HG02610 (cell line): ENCODE data around the gene SNAP25.

Experiments used
- ATAC-seq: cut with Tn5 transposase; IDR thresholded peaks from one replicate; pipeline ENCODE4 v1.9.1; 2021; ENCODE audit warnings: mild to moderate bottlenecking, moderate library complexity; ENCODE audit not compliant: unreplicated experiment

SNAP25 gene

DNA sequence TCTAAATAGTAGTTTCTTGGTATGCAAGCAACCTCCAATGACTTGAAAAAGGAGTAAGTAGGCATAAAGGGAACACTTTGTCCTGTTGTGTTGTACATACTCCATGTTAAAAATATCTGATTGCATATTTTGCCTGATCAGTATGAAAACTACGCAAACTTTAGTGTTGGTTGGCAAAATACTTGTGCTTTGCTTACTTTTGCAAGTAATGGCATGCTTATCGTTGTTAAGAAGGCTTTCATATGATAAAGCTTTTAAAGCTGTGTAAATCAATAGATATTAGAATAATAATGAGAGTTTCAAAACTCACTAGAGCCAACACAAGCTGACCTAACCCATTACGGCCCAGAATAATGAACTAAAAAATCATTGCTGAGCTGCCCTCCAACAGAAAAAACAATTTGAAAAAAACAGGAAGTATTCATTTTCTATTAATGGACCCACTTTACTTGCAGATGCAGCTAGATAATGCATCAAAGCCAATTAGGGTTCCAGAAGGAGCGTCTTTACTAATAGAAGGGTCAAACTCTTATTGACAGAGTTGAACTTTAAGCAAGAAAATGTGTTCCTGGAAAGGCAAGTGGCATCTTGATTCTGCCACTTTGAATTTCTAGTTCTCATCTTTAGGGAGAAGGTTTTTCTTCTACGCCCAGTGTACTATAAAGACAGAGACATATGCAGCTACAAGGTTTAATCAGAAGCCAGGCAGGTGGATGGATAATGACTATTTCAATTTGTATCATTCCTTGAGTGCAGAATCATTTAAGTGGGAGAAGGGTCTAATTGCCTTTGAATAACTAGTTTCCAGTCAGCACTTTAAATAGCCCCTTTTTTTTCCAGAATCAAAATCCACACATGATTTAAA lies 82.2 kb downstream of the SNAP25 start:
- ATAC-seq = no peak

DNA sequence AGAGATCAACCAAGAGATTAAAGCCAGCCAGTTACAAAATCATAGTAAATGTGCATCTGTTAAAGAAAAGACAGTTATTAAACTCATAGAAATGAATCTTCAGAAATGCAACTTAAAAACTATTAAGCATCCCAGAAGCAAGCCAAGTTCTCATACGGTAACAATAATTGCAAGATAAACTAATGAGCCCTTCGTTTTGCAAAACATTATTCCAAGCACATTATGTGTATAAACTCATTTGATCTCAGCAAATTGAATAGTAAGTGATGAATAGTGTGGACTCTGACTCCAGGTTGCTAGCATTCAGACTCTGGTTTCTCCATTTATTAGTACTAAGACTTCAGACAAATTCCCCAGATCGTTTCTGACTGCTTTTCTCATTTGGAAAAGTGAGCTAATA lies 85.2 kb downstream of the SNAP25 start:
- no peak for ATAC-seq

DNA sequence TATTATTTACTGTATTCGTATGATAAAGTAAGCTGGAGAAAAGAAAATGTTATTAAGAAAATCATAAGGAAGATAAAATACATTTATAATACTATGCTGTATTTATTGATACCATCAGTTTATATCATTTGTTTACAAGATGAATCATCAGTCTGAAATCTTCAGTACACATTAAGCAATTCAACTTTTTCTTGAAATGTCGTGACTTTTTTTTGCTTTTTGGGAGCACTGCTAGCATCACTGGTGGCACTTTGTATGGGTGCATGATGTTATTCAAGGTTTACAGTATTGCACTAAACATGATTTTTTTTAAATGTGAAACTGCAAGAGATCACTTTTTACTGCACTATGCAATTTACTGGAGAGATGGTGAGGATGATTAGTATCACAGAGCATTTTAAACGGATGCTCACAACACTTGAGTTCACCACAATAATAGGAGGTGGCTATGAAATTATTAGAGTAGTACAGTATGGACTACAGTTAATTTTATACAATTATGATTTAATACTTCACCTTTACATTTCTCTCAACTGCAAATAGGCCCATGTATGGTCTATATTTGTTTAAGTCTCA lies 85.9 kb downstream of the SNAP25 start:
- ATAC-seq = no peak

DNA sequence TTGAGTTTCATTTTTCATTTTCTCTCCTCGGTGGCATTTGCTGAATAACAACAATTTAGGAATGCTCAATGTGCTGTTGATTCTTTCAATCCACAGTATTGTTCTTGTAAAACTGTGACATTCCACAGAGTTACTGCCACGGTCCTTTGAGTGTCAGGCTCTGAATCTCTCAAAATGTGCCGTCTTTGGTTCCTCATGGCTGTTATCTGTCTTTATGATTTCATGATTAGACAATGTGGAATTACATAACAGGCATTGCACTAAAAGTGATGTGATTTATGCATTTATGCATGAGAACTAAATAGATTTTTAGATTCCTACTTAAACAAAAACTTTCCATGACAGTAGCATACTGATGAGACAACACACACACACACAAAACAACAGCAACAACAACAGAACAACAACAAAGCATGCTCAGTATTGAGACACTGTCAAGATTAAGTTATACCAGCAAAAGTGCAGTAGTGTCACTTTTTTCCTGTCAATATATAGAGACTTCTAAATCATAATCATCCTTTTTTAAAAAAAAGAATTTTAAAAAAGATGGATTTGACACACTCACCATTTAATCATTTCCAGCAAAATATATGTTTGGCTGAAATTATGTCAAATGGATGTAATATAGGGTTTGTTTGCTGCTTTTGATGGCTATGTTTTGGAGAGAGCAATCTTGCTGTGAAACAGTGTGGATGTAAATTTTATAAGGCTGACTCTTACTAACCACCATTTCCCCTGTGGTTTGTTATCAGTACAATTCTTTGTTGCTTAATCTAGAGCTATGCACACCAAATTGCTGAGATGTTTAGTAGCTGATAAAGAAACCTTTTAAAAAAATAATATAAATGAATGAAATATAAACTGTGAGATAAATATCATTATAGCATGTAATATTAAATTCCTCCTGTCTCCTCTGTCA lies 88.1 kb downstream of the SNAP25 start:
- ATAC-seq = no peak

DNA sequence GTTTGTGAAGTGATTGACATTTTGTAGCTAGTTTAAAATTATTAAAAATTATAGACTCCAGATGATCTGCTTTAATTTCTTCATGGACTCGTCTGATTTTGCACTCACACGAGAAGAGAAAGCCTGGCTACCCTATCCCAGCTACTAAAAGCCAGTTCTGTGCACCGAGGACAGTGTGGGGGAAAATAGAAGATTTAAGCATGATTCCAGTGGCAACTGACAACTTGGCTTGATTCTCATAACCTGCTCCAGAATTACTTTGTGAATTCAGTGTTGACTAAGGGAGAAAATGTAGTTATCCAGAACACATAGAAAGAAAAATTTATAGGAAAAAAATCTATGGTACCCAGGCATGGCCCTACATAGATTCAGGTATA lies 88.7 kb downstream of the SNAP25 start:
- ATAC-seq = no peak

DNA sequence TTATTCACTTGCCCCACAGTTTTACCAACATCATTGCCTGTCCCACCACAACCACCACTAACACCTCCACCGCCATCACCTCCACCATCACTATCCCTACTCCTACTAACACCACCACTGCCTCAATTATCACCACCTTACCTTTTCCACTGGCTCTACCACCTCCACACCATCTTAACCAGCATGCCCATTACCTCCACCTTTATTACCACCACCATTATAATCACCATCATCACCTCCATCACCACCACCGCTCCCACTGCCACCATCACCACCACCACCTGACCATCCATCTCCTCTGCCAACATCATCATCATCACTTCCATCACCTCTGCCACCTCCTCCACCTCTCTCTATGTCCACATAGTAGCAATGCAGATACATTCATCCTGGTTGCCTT lies 90.0 kb downstream of the SNAP25 start:
- no peak for ATAC-seq

DNA sequence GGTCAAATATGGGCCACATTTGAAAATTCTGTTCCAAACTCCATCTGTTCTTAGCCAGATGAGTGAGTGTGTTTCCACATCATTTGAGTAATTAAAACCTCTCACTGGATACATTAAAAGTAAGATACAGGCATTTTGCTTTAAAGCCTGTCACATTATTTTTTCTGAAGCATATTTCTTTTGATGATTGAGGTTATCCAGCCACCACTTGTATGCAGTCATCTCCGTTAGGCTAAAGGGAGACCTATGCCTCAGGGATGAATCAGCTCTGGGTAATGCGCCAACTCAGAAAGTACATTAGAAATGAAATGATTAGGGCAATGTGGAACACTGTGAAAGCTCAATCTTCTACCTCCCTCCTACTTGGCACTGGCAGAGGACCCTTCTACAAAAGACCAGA lies 90.7 kb downstream of the SNAP25 start:
- ATAC-seq = no peak

DNA sequence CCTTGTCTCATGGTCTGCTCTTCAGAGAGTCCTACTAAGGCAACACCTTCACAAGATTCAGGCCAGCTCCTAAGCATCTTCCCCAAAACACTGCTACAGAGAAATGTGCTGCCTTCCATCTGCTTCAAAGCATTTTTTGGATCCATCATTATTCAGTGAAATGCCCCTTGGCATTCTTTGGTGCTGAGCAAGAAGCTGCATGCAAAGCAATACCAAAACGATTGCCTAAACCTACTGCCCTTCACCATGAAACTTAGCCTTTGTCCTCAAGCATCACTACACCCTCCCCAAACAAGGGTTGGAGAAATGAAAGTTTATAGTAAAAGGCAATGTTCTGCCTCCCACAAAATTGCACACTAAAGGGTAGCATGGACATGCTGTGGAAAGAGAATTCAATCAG lies 93.5 kb downstream of the SNAP25 start:
- no peak for ATAC-seq

DNA sequence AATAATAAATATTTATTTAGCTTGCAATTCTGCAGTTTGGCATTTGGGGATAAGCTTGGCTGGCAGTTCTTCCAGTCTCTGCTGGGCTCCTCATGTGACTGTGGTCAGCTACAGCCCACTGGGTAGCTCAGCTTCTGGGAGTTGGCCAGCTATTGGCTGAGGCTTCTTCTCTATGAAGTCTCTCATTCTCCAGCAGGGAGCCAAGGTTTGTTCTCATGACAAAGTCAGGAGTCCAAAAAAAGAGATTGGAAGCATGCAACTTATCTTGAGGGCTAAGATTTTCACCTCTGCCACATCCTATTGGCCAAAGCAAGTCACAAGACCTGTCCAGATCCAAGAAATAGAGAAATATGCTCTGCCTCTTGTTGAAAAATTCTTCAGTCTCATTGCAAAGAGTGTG lies 94.6 kb downstream of the SNAP25 start:
- ATAC-seq = no peak

DNA sequence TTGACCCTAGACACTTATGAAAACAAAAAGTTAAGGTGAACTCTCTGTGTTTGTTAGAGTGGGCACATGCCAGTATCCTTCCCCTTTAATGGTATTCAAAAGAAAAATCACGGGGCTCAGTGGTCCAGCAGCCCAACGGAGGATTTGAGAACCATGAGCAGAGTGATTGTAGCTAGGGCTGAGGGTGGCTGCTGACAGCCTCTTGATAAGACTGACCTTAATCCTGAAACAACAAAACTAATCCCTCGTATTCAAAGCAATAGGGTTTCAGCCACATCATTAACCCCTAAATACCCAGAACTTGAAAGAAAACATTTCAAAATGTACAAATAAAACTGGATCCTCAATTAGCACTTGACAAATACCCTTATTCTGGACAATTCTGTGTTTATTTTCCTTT lies 95.1 kb downstream of the SNAP25 start:
- ATAC-seq = no peak

DNA sequence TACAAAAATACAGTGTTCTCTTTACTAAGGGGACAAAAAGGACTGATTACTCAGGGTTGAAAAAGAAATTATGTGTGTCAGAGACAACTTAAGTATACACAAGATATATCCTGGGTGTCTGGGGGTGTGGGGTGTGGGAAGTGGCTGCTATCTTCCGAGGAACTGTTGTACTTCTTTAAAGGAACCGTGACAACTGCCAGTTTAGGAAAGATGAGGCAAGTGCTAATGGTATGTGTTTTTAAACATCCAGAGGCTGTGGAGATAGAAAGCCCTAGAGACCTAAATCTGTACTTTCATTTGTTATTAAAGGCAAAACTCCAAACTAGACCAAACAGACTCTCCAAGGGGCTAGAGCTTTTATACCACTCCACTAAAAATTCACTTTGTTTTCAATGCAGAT lies 95.6 kb downstream of the SNAP25 start:
- no peak for ATAC-seq

DNA sequence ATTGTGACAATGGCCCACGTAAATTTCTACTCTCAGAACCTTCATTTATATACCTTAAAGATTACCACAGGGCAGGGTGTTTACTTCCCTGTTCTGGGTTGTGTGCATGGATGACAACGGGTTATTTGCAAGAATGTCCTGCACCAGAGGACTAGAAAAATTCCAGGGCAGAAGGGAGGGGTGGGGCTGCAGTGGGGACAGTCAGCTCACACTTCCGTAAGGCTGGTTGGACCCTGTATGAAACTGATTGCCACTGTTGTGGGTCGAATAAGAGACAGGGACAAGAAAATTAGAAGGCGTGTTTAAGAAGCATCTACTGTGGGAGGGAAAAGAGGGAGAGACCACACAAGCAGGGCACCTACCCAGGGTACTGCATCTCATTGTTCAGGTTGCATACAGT lies 96.5 kb downstream of the SNAP25 start:
- ATAC-seq = no peak

DNA sequence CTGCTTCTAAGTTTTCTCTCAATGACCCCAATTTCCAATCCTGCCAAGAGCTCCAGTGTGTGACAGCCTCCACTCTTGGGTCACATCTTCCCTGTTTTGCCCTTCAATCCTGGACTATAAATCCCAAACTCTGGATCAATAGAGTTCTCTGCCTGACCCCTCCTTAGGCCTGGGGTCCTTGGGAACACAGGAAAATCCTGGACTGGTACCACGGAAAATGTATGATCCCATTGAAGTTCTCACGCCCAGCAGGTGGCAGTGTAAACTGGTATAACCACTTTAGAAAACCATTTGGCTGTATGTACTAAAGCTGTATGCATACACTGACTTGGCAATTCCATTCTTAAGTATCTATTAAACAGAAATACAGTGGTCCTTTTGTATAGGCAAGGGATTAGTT lies 98.0 kb downstream of the SNAP25 start:
- ATAC-seq = no peak

DNA sequence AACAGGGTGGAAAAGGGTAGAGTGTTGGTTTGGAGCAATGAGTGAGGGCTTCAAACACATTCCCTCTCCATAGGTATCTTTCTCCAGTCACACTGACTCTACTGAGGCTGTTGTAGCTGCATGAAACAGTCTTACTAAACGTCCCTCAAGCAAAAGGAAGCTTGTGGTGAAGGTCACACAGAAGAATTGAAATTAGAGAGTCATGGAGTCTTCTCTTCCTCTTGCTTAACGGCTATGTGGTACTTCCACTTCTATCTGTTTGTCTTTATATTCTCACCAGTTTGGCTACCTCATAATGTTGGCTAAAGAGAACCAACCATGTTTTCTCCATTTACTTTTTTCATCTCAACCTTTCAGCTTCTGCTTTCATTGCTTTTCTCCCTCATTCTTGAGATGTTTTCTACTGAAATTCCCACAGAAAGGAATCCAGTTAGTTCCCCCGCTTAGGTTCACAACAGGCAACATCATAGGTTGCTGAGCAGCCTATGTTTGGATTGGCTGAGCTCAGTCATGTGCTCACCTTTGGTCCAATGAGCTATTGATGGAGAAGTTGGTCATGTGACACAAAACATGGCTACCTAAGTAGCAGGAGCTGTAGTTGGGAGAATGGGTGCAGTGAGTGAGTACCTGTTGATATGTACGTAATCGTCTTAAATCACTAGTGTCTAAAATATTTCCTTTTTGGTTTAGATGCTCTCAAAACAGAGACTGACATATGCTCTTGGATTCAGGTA lies 99.8 kb downstream of the SNAP25 start:
- ATAC-seq = no peak

DNA sequence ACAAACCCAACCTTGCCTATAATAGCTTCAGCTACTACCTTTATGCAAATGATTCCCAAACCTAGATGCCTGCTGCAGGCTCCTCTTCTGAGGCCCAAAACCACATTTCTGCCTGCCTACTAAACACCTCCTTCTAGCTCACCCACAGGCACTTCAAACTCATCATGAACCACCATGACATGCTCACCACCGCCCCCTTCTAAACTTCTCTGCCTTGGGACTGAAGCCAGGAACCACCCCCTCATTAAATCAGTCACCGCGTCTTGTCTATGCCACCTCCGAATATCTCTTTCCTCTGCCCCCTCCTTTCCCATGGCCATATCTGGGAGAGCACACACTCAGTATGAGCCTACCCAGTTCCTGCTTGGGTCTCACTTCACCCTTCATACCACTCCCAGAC lies 101.2 kb downstream of the SNAP25 start:
- ATAC-seq = no peak

DNA sequence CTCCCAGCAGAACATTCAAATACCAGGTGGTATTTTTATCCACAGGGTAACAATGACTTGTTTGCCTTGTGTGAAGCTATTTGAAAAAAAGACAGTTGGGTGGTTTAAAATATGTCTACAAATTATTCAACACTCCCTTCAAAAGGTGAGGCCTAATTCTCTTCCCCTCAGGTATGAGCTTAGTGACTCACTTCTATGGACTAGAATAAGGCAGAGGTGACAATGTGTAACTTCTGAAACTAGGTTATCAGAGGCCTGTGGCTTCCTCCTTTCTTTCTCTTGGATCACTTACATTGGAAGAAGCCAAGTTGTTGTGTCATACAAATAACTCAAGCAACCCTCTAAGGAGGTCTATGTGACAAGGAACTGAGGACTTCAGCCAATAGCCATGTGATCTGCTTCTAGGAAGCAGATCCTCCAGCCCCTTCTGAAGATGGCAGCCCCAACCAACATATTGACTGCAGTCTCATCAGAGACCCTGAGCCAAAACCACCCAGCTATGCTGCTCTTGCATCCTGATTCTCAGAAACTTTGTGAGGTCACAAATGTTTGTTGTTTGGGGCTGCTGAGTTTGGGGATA lies 102.6 kb downstream of the SNAP25 start:
- ATAC-seq = no peak

DNA sequence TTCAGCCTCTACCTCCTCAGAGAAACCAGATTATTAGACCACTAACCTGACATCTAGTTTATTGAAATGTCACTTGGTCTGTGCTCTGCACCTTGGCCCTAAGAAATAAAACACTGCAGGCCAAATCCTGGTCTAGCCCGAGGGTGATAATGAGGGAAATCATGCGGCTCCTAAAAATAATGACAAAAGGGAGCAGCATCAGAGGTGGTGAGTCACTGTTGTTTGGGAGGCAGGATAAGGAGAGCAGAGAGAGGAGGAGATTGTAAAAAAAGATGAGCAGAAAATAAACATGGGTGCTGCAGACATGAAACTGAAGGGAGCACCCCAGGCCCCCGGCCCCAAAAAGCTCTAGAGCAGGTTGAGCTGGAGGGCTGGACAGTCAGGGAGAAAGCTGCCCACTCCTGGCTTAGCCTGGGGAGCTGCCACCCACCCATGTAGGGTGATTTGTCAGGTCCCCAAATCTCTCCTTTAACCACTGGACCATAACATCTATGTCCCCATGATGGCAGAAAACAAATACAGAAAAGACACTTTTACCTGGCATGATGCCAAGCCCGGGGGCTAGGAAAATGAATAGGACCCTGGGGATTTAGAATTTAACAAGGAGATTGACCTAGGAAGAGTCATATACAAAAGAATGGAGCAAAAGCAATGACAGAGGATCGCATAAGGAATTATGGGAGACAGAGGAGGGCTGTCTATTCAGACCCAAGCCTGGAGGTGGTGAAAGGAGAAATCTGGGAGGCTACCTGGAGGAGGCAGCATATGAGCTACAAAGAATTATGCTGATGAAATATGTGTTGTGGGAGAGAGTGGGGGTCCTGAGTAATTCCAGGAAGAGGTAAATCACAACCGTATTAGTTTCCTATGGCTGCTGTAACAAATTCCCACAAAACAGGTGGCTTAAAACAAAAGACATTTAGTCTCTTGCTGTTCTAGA lies 103.7 kb downstream of the SNAP25 start:
- no peak for ATAC-seq

DNA sequence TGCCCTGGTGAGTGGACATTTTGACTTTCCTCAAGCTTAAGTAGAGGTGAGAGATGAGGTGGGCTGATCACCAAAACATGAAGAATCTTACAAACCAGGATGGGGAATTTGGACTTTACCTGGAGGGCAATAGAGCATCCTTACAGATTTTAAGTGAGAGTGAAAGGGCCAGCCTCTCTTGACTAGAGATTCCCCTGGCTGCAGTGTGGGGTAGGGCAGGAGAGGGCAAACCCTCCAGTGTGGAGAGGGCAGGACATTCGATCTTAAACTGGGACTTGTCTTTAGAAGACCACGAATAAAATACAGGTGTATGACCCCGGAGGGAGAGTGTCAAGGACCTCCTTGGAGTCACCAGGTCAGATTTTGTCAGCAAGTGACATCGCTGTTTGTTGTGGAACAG lies 105.1 kb downstream of the SNAP25 start:
- no peak for ATAC-seq

DNA sequence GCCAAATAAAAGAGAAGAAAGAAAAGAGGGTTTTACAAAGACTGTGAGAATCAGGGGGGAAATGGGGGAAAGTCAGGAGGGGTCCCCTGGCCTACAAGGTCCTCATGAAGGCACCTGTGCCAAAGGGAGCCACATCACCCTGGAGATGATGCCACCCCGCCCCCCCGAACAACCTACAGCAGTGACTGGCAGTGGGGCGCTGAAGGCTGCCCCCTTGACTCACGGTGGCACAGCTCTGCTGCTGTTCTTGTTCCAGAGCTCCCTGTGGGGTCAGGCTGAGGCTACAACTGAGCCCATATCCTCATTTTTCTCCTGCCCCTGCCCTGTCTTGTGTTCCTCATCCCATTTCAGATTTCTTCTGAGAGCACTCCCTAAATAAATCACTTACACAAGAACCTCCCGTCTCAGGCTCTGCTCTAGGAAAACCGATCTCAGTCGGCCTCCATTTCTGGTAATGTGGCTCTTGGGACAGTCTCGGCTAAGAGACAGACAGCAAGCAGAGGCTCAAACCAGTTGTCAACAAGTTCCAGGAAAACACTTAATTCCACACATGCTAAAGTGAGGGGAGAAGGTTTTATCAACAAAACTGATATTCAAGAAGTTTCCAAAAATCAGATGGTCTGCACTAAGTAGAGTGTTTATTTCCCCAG lies 105.7 kb downstream of the SNAP25 start:
- ATAC-seq = no peak
